K562 (cell line): Measurements from ENCODE around the gene ZMIZ1. TPM values are rescaled to one million over a fixed set of nuclear protein-coding genes. Genes with fewer than 3 reads are reported as not detected.

Experiments used
- ATAC-seq: fragments of 200-7000 bp; cut with Tn5 transposase; 3 replicates; pipeline ENCODE4 v1.9.1; 2020; ENCODE audit warnings: moderate library complexity
- BruUV-seq: library from RNA; stranded (reverse); fragments of 400-500 nt; replicated peaks from 2 replicates; lab custom pipeline; 2021; lab: Mats Ljungman, UMichigan
- CTCF ChIA-PET: fragments of 300-600 bp; formaldehyde crosslinking; extraction: SDS; loops from one replicate; lab custom pipeline; 2021; ENCODE audit warnings: low intra/inter-chr PET ratio; lab: Yijun Ruan, JAX
- POLR2A ChIA-PET: fragments of 300-600, 350-650 bp; sonication (Branson Sonifier 250); formaldehyde crosslinking; extraction: SDS; loops from one replicate; lab custom pipeline; 2021; ENCODE audit warnings: antibody characterized with exemption, inconsistent platforms; lab: Yijun Ruan, JAX
- DNase-seq, 4 experiments: peaks; one replicate each; pipeline versions ENCODE4 v3.0.0 to v3.0.0-alpha.2; 2011 to 2018; ENCODE audit warnings: low spot score in 3 of 4, mixed read lengths in 3 of 4; ENCODE audit errors: extremely low read depth in 1 of 4
- FAIRE-seq: peaks from 2 replicates; lab custom pipeline; 2011; peaks lifted over from hg19 to GRCh38; lab: Jason Lieb, UNC
- H2AFZ ChIP-seq: 2 replicates; pipeline ENCODE4 v1.6.0; 2011; ENCODE audit warnings: low read depth, low read length, control low read depth, inconsistent platforms
- H3K27ac ChIP-seq: fragments of 200-600 bp; 3 replicates; pipeline ENCODE4 v1.8.0; 2011; ENCODE audit warnings: low read depth, mild to moderate bottlenecking, control low read depth, inconsistent platforms, low read length, moderate library complexity, mixed read lengths; ENCODE audit errors: extremely low read depth
- H3K27me3 ChIP-seq, 2 experiments: fragments of 300-600 bp in 1 of 2; 2 replicates in 1 of 2; 3 replicates in 1 of 2; pipeline versions ENCODE4 v1.6.0 to v1.8.0; 2011; ENCODE audit warnings: inconsistent platforms in 2 of 2, low read length in 2 of 2, mild to moderate bottlenecking in 1 of 2, mixed read lengths in 1 of 2, moderate library complexity in 1 of 2; ENCODE audit not compliant: control insufficient read depth in 2 of 2, insufficient read depth in 2 of 2
- H3K36me3 ChIP-seq: fragments of 300-600 bp; 3 replicates; pipeline ENCODE4 v1.8.0; 2011; ENCODE audit warnings: mild to moderate bottlenecking, low read length, inconsistent platforms; ENCODE audit not compliant: control insufficient read depth, insufficient read depth
- H3K4me1 ChIP-seq, 2 experiments: fragments of 200-600 bp in 1 of 2; replicated peaks in 1 of 2; 2 replicates in 1 of 2; 3 replicates in 1 of 2; pipeline versions ENCODE4 v1.5.1 to v1.8.0; 2011; ENCODE audit warnings: inconsistent platforms in 2 of 2, low read length in 2 of 2, mild to moderate bottlenecking in 1 of 2, mixed read lengths in 1 of 2, moderate library complexity in 1 of 2; ENCODE audit not compliant: control insufficient read depth in 2 of 2, insufficient read depth in 2 of 2
- H3K4me2 ChIP-seq: 2 replicates; pipeline ENCODE4 v1.6.1; 2011; ENCODE audit warnings: low read length, control low read depth, inconsistent platforms, mixed read lengths; ENCODE audit not compliant: insufficient read depth
- H3K4me3 ChIP-seq: fragments of 200-600 bp; sonication (generic), shearing (Covaris generic); 2 replicates; pipeline ENCODE4 v1.5.1; 2016; ENCODE audit warnings: control low read depth, inconsistent platforms
- H3K79me2 ChIP-seq: fragments of 200-600 bp; 3 replicates; pipeline ENCODE4 v1.8.0; 2011; ENCODE audit warnings: low read length, inconsistent platforms; ENCODE audit not compliant: control insufficient read depth, insufficient read depth
- H3K9ac ChIP-seq, 2 experiments: 2 replicates each; pipeline versions ENCODE4 v1.6.0 to v1.6.1; 2011; ENCODE audit warnings: low read depth in 2 of 2, low read length in 2 of 2, control low read depth in 1 of 2, inconsistent platforms in 1 of 2, mild to moderate bottlenecking in 1 of 2, mixed read lengths in 1 of 2; ENCODE audit not compliant: insufficient read depth in 1 of 2
- H3K9me1 ChIP-seq: one replicate; pipeline ENCODE4 v1.6.0; 2011; ENCODE audit warnings: inconsistent platforms, mild to moderate bottlenecking, low read length, moderate library complexity; ENCODE audit not compliant: control insufficient read depth, insufficient read depth
- H3K9me3 ChIP-seq: replicated peaks from 2 replicates; pipeline ENCODE4 v1.5.1; 2011; ENCODE audit warnings: low read depth, low read length, inconsistent platforms; ENCODE audit not compliant: control insufficient read depth, insufficient read depth
- H4K20me1 ChIP-seq: replicated peaks from 2 replicates; pipeline ENCODE4 v1.6.1; 2011; ENCODE audit warnings: low read length, inconsistent platforms, mixed read lengths; ENCODE audit not compliant: control insufficient read depth, insufficient read depth
- ADNP ChIP-seq: fragments of 200-800 bp; sonication (Bioruptor generic); IDR thresholded peaks from 2 replicates; pipeline ENCODE4 v1.6.1; 2016; ENCODE audit warnings: missing genetic modification characterization, missing compliant biosample characterization
- EP300 ChIP-seq: IDR thresholded peaks from 2 replicates; pipeline ENCODE4 v1.6.1; 2012; ENCODE audit warnings: low read length, improper control_type of control experiment
- FOXM1 ChIP-seq, 2 experiments: fragments of 450-650 bp in 1 of 2; sonication (generic) in 1 of 2; formaldehyde crosslinking in 1 of 2; IDR thresholded peaks; 2 replicates each; pipeline versions ENCODE4 v1.6.1 to v1.9.0; 2017 to 2022; ENCODE audit warnings: low read depth in 2 of 2, mild to moderate bottlenecking in 2 of 2, missing genetic modification reagents in 1 of 2, moderate library complexity in 1 of 2
- KAT2B ChIP-seq: IDR thresholded peaks from one replicate; pipeline ENCODE4 v1.6.1; 2012; ENCODE audit warnings: low read depth, mild to moderate bottlenecking, control low read depth, inconsistent platforms, low read length, moderate library complexity
- RUNX1 ChIP-seq: sonication (generic); IDR thresholded peaks from 2 replicates; pipeline ENCODE4 v1.6.1; 2016; ENCODE audit warnings: antibody characterized with exemption, low read depth
- SNAPC5 ChIP-seq: fragments of 250-450 bp; sonication (Bioruptor Pico); IDR thresholded peaks from 2 replicates; pipeline ENCODE4 v1.8.0; 2021; ENCODE audit warnings: moderate library complexity, mild to moderate bottlenecking, inconsistent platforms
- SOX6 ChIP-seq: fragments of 450-650 bp; IDR thresholded peaks from 2 replicates; pipeline ENCODE4 v1.6.1; 2014; ENCODE audit warnings: mild to moderate bottlenecking
- SREBF2 ChIP-seq: sonication (generic); formaldehyde crosslinking; IDR thresholded peaks from 2 replicates; pipeline ENCODE4 v1.4.0; 2020; ENCODE audit warnings: mild to moderate bottlenecking, missing genetic modification reagents
- ZNF280A ChIP-seq: fragments of 450-650 bp; IDR thresholded peaks from 2 replicates; pipeline ENCODE4 v1.6.1; 2018; ENCODE audit warnings: mild to moderate bottlenecking, low read depth; ENCODE audit not compliant: partially characterized antibody
- WGBS: fragments of 100-300 bp; shearing (Covaris generic); methylation state at CpG from one replicate; pipeline ENCODE4 v1.1.6; 2016; ENCODE audit warnings: low coverage, mixed read lengths; ENCODE audit not compliant: insufficient coverage; ENCODE audit errors: missing lambda C conversion rate; 5-methylcytosine and 5-hydroxymethylcytosine counted together
- in situ Hi-C: fragments of 300-500 bp; cut with MboI; formaldehyde crosslinking; loops from 4 replicates; pipeline ENCODE4 v1.15.0; 2018; ENCODE audit warnings: inconsistent platforms, mixed read lengths
- intact Hi-C: fragments of 100-400 bp; cut with micrococcal nuclease; formaldehyde crosslinking; loops from 2 replicates; pipeline ENCODE4 v1.14.2; 2022
- polyA plus RNA-seq, 8 experiments: library from polyadenylated mRNA; depleted of rRNA in 4 of 8; stranded (reverse) in 5 of 8; unstranded in 3 of 8; fragments of >200 nt; fragmentation: Nextera tagmentation in 2 of 8; fragmentation: Illumina TruSeq in 1 of 8; extraction: Ambion mirVana in 2 of 8; extraction: Trizol in 1 of 8; gene quantifications; 2 replicates each; pipeline versions ENCODE4 v1.2.1 to v1.2.3, GENCODE V29; 2011 to 2014; ENCODE audit warnings: inconsistent platforms in 1 of 8, missing spikeins in 1 of 8
- total RNA-seq, 7 experiments: library from RNA; depleted of rRNA in 6 of 7; stranded (reverse); fragments of >200 nt in 6 of 7; fragmentation: Illumina TruSeq in 2 of 7; extraction: Trizol in 2 of 7; gene quantifications; 2 replicates each; pipeline versions ENCODE4 v1.2.1 to v1.2.3, GENCODE V29; 2011 to 2021; ENCODE audit warnings: low replicate concordance in 1 of 7

ZMIZ1 gene
- total and polyA plus RNA-seq, 9 of the 15 experiments (the other 6 are each of a cell fraction or from before 2014, with no cell fraction given), result 1.0 to 37.3 (median 4.3) TPM

- no peak for ATAC-seq
- Histone ChIP-seq H3K36me3 (peaks cover 5% of the 10 kb centered on the region; the same call in 2 of the 3 replicates), H3K9me3 (no peaks in the 10 kb centered on the region), H3K9ac (peak overlapping the region in 1 of 2 experiments; percentile 72; a peak in 2 of 4 replicates), H3K4me3 (no peak overlapping the region), H3K4me1 (peaks cover 16 to 24% of the 10 kb centered on the region in 2 experiments), H3K4me2 (no peak overlapping the region), H3K27ac (no peak overlapping the region), H3K79me2 (no peaks in the 10 kb centered on the region), H3K27me3 (no peaks in the 10 kb centered on the region), H4K20me1 (peaks cover 11% of the 10 kb centered on the region), H3K9me1 (no peaks in the 10 kb centered on the region), H2AFZ (no peak overlapping the region)
- no peak for FAIRE-seq
- intact Hi-C loops, result no loop called here
- POLR2A ChIA-PET, result interaction anchor here (0.6 to 1.9 kb wide), 5 partner anchors 9 to 232 kb away, joined by 3 to 5 read pairs (median 4); no protein-coding TSS in a partner anchor
- CTCF ChIA-PET, result no interaction called here
- in situ Hi-C loops, result no loop called here
- DNase-seq, result no peak
- WGBS, result 45% methylated on average over 11 of the region's 12 CpGs
- TF ChIP-seq EP300 (no peak), SOX6 (no peak), RUNX1 (no peak), KAT2B (no peak), SNAPC5 (CRISPR knock-in tag) (no peak), ZNF280A (no peak), SREBF2 (CRISPR knock-in tag) (no peak), FOXM1 (IDR thresholded peaks at IDR 0.05; ENCODE audit: low read depth) (no peak), FOXM1 (CRISPR knock-in tag; IDR thresholded peaks at IDR 0.05; ENCODE audit: low read depth) (no peak), ADNP (tag) (no peak)
- no TSS peak for BruUV-seq
These were observed 168.8 kb downstream of the ZMIZ1 start for GRCh38 chr10:79237454-79238157.
